GM19240 (cell line): ENCODE measurements around the gene CAMKMT.

Experiments used
- DNase-seq: peaks from one replicate; pipeline ENCODE4 v3.0.0; 2011; ENCODE audit warnings: low spot score; ENCODE audit not compliant: insufficient read length

Gene CAMKMT

DNA sequence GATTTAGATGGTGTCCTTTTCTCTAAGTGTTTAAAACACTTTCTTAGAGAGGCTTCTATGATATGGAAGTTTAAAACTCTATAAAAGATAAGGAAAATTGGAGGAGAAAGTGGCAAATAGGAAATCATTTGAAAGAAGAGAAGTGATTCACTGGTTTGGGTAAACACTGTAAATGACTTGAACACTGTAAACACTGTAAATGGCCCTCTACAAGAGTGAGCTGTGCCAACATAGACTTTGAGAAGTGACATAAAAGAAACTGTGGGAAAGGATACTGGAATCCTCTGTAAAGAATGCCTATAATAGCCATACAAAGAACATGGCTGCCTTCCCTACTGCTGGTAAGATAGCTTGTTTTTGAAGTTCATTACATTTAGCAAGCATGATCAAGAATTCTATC, 368.8 kb downstream of the CAMKMT start:
- no peak for DNase-seq

DNA sequence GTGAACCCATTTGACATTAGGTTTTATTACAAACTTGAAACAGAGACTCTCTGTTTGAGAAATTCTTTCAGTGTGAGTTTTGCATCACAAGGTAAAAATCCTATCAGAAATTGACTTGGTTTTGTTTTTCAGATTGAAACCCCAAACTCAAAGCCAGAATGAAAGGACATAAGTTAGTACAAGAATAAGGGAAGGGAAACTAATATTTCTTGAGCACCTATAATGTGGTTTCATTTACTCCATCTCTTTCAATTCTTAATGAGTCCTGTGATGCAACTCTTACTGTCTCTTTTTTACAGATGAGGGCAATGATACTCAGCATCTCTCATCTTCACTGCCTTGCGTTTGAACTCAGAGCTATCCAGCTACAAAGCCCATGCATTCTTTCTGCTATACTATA, 369.8 kb downstream of the CAMKMT start:
- DNase-seq = peak; percentile 8

DNA sequence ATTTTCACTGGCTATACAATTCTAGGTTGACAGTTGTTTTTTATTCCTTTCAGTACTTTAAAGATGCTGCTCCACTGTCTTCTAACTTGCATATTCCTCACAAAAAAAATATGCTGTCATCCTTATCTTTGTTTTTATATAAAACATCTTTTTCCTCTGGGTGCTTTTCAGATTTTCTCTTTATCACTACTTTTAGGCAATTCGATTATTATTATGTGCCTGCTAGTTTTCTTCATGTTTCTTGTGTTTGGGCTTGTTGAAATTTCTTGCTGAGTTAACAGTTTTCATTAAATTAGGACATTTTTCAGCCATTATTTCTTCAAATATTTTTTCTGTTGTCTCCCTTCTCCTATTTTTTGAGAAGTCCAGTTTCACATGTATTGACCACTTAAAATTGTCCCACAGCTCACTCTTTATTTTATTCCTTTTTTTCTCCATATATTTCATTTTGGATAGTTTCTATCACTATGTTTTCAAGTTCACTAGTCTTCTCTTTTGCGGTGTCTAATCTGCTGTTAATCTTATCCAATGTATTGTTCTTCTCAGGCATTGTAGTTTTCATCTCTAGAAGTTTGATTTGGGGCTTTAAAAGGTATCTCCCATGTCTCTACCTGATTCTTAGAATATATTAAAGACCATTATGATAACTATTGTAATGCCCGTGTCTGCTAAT, 374.7 kb downstream of the CAMKMT start:
- no peak for DNase-seq

DNA sequence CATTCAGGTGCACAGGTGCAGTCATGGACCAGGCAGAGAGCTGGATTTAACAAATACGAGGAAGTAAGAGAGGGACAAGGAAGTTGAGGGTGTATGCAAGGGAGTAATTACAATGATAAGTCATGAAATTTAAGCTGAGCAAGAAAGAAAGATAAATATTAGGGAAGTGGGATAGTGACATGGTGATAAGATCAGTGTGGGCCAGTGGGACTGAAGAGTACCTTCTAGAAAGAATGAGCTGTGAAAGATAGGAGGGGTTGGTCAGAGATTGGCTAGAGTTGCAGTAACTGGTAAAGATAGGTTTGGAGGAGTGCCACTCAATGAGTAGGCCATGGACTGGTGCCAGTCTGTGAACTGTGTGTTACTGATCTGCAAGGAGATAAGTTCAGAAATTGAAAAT, 378.9 kb downstream of the CAMKMT start:
- DNase-seq = no peak

DNA sequence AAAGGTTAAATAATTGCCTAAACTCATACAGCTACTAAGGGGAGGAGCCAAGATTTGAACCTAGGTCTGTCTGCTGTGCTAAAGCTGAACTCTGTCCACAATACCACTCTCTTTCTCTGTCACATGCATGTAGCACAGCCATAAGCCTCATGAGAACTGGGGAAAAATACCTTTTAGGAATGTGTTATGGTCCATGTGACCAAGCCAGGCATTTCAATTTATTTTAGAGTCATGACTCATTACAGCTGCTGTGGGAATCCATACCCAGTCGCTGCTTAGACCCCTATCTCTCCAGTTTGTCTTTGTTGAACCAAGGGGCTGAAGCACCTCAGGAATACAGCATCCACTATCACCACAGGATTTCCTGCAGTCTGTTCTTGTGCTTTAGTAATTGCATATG, 379.8 kb downstream of the CAMKMT start:
- no peak for DNase-seq

DNA sequence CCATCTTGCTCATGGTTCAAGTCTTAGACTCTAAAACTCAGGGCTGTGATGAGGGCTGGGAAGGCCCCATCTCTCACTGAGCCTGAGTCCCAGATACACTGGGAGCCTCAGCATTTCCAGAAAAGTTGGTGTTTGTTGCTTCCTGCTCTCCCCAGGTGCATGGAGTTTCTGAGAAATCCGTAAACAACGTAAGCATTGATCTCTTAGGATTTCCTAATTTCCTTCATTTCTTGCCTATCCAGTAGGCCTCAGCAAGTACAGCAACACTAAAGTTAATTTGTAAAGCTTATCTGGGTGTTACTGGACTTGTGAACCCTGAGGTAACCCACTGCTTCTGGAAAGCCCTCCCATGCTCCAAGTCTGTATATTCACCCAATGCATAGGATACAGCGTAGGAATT, 380.3 kb downstream of the CAMKMT start:
- no peak for DNase-seq

DNA sequence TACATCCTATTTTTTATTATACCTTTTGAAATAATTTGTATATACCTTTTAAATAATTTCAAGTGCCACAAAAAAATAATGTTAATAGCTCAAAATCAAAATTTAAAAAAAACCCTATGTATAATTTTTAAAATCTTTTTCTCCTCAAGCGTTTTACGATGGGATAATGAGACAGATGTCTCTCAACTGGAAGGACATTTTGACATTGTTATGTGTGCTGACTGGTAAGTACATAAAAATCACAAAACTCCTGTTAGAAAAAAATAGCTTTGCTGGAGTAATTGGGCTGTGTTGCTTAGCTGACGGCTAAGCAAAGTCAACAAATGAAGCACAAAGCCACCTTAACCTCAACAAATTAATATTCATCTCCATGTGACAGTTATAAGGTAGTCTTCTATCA, 381.7 kb downstream of the CAMKMT start:
- no peak for DNase-seq

DNA sequence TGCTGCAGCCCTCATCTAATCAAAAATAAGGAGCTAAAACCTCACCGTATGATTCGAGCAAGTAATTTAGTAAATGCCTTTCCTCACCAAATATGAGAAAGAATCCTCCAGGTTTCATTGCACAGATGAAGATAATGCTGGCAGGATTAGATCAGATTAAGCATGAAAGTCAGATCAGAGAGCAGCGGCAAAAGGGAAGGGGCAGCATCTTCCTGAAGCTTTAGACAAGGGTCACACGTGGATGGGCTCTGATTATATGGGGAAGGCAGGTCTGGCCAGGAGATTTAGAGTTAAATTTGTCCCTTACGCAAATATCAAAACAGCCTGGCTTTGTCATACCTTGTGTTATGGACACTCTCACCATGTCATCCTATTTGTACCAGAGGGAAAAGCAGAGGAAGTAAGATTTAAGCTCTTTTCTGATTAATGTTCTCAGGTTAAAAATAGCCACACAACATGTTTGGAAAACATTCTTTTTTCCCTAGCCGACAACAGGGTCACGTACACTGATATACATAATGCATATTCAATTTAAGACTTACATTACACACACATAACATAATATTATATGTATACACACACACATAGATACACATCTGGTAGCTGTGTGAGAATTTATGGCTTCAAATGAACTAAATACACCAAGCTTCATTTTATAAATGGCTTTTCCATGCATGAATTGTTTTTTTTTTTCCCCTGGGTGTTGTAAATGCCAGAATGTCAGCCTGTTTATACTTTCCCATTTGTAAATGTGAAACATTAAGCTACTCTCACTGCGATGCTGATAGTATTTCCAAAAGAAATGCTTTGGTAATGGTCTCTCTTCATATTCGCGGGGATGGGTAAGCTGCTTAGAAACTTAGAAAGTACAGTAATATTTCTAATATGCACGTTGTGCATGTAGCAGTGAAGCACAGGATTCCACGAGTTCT, 383.5 kb downstream of the CAMKMT start:
- no peak for DNase-seq

DNA sequence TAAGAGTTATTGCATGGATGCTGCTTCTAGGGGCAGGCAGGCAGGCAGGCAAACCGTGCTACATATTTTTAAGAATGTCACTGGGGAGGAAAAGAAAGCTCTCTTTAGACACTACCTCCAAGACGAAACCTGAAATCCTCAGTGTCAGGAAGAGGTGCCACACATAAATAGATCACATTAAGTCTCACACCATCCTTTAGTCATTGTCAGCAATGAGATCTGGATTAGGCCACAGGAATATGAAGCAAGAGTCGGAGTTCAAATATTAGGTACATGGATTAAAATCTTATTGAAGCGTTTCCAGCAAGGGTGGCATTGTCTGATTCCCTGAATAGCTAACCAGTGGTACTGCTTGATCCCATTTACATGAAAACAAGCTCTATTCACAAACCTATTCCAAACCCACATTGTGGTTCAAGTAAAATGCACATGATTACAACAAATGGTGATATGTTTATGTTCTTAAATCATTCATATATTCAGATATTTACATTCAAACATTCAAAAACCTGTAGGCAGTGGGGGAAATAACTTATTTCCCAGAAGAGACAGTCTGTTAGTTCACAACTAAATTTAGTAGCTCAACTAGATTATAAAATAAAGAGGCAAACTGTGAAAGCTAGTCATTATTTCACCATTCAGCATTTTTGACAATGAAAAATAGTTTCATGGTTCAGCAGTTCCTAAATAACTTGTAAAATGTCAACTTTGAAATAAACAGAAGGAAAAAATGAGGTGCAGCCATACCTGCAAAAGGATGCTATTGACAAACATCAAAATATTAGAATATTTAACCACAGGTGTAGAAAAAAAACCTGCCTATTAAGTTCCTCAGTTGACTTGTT, 384.4 kb downstream of the CAMKMT start:
- no peak for DNase-seq

DNA sequence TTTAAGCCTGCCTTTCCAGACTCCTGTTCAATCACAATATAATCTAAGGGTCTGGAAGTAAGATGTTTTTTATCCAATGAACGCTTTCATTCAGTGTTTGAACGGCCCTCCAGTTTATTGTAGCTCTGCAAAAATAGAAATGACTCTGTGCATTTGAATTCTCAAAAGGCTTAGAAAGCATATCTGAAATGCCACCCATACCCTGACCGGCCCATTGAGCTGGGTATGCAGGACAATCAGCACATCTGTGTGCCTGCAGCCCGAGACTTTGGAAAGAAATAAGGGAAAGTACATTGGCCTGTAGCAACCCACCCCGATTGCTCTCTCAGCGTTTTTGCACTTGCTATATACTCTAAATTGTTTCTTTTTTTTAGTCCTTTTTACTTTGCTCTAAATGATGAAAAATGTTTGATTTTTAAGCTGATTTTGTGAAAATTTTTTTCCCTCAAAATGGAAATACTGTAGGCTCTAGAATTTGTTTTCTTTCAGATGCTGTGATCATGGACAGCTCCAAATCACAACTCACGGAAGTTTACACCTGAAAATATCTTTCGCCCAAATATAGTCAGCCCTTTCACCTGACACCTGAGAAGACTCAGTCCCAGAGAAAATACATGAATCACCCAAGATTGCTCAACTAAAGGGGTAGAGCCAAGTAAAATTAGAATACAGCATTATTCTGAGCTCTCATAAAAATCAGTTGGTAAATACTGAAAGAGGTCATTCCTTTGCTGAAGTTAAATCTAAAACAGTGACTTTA, 385.3 kb downstream of the CAMKMT start:
- no peak for DNase-seq

DNA sequence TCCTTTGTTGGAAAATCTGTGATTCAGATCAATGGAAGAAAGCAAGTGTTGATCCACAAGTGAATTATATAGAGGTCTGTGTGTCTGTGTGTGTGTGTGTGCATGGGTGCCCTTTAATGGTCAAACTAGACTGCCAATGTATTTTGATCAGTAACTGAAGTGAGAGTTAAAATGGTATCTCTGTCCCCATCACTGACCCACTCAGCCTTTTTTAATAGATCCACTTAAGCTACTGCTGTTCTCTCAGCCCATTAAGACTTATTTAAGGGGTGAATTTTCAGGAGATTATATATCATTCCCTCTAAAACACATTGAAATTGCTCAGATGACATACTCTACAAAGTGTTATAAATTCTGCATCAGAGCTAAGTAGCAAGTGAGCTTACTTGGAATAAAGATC, 386.0 kb downstream of the CAMKMT start:
- DNase-seq = no peak

DNA sequence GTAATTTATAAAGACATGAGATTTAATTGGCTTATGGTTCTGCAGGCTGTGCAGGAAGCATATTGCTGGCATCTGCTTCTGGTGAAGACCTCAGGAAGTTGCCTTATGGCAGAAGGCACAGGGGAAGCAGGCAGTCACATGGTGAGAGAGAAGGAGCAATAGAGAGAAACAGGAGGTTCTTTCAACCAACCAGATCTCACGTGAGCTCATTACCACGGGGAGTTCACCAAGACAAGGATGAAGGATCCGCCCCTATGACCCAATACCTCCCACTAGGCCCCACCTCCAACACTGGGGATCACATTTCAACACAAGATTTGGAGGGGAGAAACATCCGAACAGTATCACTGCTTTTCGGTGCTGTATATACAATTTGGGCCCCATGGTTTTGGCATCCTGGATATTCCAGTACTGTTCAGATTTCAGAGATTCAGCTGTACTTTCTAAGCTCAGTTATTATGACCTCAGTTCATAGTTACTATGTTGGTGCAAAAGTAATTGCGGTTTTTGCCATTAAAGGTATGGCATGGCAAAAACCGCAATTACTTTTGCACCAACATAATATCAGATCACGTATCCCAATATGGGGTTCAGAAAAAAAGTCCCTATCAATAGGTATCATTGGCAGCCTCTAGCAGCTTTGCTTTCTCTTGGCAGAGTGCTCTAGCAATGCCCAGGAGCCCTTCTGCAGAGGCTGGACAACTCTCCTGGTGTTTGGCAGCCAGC, 390.2 kb downstream of the CAMKMT start:
- no peak for DNase-seq

DNA sequence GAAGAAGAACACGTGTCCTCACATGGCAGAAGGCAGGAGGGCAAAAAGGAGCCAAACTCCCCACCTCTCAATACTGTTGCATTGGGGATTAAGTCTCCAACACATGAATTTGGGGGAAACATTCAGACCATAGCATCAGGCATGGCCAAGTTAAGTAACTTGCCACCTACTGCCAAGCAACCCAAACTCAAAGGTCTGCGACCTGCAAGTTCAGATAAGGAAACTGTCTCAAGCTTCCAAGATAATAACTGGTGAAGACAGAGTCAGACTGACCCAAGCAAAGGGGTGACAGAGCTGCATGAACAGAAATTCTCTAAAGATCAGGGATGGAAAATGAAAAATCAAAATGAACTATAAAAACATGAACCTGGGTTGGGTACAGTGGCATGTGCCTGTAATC, 391.0 kb downstream of the CAMKMT start:
- no peak for DNase-seq

DNA sequence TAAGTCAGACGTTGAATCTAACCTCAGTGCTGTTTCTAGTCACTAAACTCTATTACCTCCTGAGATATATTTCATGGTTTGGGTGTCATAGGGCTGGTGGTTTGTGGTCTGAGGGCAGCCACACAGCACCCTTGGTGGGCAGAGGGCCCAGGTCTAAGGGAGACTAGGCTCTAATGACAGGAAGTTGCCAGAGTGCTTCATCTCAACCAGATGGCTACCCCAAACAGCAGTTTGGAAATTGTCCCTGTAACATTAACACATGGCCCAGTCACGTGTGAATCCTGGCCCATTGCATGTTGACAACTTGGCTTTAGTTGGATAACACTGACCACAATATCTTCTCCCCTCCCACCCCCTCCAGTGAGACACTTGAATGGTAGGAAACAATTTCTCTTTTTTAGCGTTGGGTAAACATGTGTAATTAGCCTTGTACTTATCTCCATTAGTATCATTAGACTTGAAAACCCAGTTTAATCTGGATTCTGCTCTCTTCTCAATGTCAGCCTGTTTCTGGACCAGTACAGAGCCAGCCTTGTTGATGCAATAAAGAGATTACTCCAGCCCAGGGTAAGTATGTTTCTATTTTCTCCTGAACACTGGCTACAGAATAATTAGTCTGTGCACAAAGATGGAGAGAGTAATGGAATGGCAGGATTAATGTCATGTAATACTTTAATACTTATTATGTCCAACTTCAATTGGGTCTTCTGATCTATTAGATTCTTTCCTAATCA, 392.0 kb downstream of the CAMKMT start:
- DNase-seq = no peak

DNA sequence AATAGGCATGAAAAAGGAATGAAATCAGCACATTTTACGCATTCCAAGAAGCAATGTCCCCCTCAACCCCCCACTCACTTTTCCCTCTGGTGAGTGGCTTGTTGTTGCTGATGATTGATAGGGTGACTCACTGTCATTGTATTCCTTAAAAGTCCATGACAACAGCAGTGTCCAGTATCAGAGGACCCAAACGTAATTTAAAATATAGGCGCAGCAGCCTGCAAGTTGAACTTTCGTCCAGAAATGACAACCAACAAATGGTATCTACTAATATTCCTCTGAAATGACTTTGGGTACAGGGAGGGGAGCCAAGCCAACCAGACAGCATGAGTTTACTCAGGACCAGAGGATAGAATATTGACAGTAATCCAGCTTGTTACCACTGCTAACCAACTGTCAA, 396.8 kb downstream of the CAMKMT start:
- no peak for DNase-seq

DNA sequence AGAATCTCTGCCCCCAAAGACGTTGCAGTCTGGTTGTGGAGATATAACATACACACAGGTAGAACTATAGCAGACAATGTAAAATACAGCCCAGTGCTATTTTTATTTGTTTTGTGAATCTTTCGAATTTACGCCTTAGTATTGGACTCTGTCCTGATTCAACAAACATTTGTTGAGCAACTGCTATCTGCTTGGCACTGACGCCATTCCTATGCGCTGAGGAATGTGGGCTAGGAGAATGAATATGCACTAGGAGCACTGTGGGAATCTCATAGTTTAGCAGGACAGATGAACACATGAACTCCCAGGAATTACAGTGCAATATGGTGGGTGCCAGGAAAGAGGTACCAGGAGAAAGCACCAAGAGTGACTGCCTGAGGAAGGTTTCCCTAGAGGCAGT, 398.1 kb downstream of the CAMKMT start:
- no peak for DNase-seq

DNA sequence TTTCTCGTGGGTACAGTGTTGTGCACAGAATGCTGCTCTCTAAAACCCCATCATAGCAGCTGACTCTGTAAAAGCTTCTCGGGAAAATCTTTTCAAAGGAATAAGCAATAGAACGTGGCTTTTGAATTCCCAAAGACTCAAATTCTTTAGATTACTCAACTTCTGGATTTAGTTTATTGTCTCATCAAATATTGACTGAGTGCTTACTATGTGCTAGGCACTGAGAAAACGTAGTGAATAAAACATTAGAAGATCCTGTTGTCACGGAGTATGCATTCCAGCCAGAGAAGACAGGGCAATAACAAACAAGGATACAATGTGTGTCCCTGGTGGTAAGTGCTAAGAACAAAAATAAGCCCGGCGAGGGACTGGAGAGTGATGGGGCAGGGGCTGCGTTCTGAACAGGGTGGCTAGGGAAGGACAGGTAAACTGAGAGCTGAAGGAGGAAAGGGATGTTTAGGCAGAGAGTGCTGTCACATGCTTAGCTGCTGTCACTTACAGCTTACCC, 401.6 kb downstream of the CAMKMT start:
- no peak for DNase-seq

DNA sequence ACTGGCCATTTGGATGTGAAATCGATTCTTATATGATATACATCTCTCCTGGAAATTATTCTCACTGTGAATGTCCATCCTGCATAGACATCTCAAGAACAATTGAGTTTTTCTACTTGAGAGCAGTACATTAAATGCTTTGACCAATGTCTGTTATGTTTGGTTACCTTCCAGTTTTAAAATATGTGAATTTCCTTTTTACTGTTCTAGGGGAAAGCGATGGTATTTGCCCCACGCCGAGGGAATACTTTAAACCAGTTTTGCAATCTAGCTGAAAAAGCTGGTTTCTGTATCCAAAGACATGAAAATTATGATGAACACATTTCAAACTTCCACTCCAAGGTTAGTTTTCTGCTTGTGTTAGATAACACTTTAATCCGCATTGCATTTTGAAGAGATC, 404.5 kb downstream of the CAMKMT start:
- no peak for DNase-seq

DNA sequence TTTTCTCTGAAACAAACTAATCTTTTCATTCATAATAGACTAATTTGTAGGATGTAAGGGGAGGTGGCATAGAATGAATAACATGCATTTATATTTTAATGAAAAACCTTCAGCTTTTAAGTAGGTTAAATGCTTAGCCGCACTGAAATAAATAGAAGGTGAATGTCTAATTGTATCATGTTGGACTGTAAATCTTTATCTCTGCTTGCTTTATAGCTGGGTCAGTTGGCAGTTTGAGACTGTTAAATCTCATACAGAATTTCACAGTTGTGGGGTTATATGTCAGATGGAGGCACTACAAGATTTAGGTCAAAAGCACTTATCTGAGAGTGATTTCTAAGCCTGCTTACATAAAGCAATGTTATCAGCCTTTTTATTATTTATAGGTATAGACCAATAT, 405.0 kb downstream of the CAMKMT start:
- no peak for DNase-seq

DNA sequence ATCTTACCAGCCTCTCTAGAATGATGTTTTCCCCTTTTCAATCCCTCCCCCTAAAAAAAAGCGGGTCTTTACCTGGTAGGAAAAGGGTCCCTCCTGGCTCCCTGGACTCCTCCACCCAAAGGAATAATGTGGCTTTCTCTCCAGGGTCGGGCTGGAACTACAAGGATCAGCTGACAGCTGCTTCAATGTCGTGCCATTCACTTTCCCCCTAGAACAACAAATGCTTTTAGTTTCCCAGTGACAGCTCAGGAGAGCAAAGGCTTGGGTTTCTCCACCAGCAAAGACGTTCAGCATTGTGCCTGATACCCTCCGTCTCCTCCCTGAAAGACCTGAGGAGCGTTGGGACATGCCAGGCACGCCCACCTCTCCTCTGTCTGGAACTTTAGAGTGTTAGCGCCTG, 405.9 kb downstream of the CAMKMT start:
- no peak for DNase-seq
